Stomach (tissue), 9 donors: ENCODE results near the gene THAP7. TPM values are rescaled to one million over a fixed set of nuclear protein-coding genes. Genes with fewer than 3 reads are reported as not detected.
A peak's percentile ranks its signal among the peaks of the same experiment; 100 is the strongest.

Source experiments
- DNase-seq, 2 donors: peaks; one replicate each; pipeline versions ENCODE4 v3.0.0 to v3.0.0-alpha.2; 2013 to 2019
- H3K27ac ChIP-seq, 5 donors: fragments of 200-600 bp in 4 of 5; sonication (generic) in 4 of 5; one replicate each; pipeline ENCODE4 v1.5.1; 2013 to 2019; ENCODE audit warnings: mild to moderate bottlenecking in 1 of 5, moderate library complexity in 1 of 5
- H3K27me3 ChIP-seq, 3 donors: fragments of 200-600 bp; sonication (generic); one replicate each; pipeline ENCODE4 v1.5.1; 2017 to 2019; ENCODE audit warnings: mixed run types in 1 of 3
- H3K36me3 ChIP-seq, 4 donors: fragments of 200-600 bp; sonication (generic); 1 replicate in 3 of 4; 2 replicates in 1 of 4; pipeline ENCODE4 v1.5.1; 2016 to 2019
- H3K4me1 ChIP-seq, 4 donors: fragments of 200-600 bp; sonication (generic); one replicate each; pipeline ENCODE4 v1.5.1; 2016 to 2019
- H3K4me3 ChIP-seq, 4 donors: fragments of 200-600 bp; sonication (generic) in 3 of 4; one replicate each; pipeline ENCODE4 v1.5.1; 2016 to 2019; ENCODE audit warnings: mild to moderate bottlenecking in 1 of 4
- H3K9me3 ChIP-seq, 4 donors: fragments of 200-600 bp; sonication (generic); one replicate each; pipeline ENCODE4 v1.5.1; 2016 to 2019
- EP300 ChIP-seq: sonication (generic); formaldehyde crosslinking; IDR thresholded peaks from one replicate; pipeline ENCODE4 v1.6.1; 2017; ENCODE audit warnings: antibody characterized with exemption
- POLR2A ChIP-seq, 4 donors: fragments of 450-650 bp; IDR thresholded peaks; one replicate each; pipeline ENCODE4 v1.6.1; 2016; ENCODE audit warnings: antibody characterized with exemption in 4 of 4, control low read depth in 2 of 4, mild to moderate bottlenecking in 1 of 4, moderate library complexity in 1 of 4
- POLR2AphosphoS5 ChIP-seq, 3 donors: sonication (generic); formaldehyde crosslinking; IDR thresholded peaks; one replicate each; pipeline ENCODE4 v1.6.1; 2016; ENCODE audit warnings: antibody characterized with exemption in 3 of 3
- WGBS, 5 donors: extraction: QIAGEN DNeasy Blood & Tissue Kit in 3 of 5; methylation state at CpG; one replicate each; pipeline versions ENCODE4 v1.1.5 to v1.1.7; 2013 to 2018; 5-methylcytosine and 5-hydroxymethylcytosine counted together
- intact Hi-C: fragments of 100-400 bp; cut with DNase I; formaldehyde crosslinking; loops from one replicate; pipeline ENCODE4 v1.15.1; 2023; ENCODE audit warnings: low total_unique reads
- polyA plus RNA-seq, 3 donors: library from polyadenylated mRNA; stranded (reverse); fragments of 200-250 nt; gene quantifications; one replicate each; pipeline ENCODE4 v1.2.3, GENCODE V29; 2013
- total RNA-seq, 5 donors: library from RNA; depleted of rRNA; stranded (reverse); fragments of >200 nt; gene quantifications; one replicate each; pipeline versions ENCODE4 v1.1.0 to v1.2.3, GENCODE V29; 2014 to 2016
- TF ChIP-seq, protein P1 (sequence below), 7 experiments: fragments of 450-650 bp in 4 of 7; fragments of 200-600 bp in 3 of 7; sonication (generic) in 3 of 7; IDR thresholded peaks; one replicate each; pipeline ENCODE4 v1.5.1; 2016 to 2019; ENCODE audit warnings: antibody characterized with exemption in 7 of 7, control low read depth in 2 of 7, mild to moderate bottlenecking in 1 of 7
- donor health status: healthy with polysubstance abuse.
- donor health status: Bipolar disorder and iron deficiency.
- donor health status: healthy.

Gene THAP7
- total and polyA plus RNA-seq, 8 donors = 5.8 to 57.2 (median 42.1) TPM

GRCh38 chr22:20979243-20979809, 22.6 kb downstream of the THAP7 start:
- WGBS, 5 donors = 10 to 30% (median 14%) methylated on average over 15 to 39 of the region's 39 CpGs
- peak; percentile 67 to 95 for DNase-seq
- Histone ChIP-seq H3K4me3 (peak overlapping the region; percentile 18 to 29 (median 28)), H3K36me3 (peaks cover 0 to 9% (median 6%) of the 10 kb centered on the region in 4 donors), H3K27ac (peak overlapping the region in 2 of 5 donors; percentile 7 to 97), H3K4me1 (peaks cover 34 to 48% (median 41%) of the 10 kb centered on the region in 4 donors), H3K9me3 (peaks cover 0 to 10% (median 8%) of the 10 kb centered on the region in 4 donors), H3K27me3 (peaks cover 0 to 11% (median 0%) of the 10 kb centered on the region in 3 donors)
- TF ChIP-seq EP300 (no peak), POLR2A (IDR thresholded peaks at IDR 0.05) (no peak), POLR2AphosphoS5 (IDR thresholded peaks at IDR 0.05) (no peak)
- TF ChIP-seq, protein P1, sequence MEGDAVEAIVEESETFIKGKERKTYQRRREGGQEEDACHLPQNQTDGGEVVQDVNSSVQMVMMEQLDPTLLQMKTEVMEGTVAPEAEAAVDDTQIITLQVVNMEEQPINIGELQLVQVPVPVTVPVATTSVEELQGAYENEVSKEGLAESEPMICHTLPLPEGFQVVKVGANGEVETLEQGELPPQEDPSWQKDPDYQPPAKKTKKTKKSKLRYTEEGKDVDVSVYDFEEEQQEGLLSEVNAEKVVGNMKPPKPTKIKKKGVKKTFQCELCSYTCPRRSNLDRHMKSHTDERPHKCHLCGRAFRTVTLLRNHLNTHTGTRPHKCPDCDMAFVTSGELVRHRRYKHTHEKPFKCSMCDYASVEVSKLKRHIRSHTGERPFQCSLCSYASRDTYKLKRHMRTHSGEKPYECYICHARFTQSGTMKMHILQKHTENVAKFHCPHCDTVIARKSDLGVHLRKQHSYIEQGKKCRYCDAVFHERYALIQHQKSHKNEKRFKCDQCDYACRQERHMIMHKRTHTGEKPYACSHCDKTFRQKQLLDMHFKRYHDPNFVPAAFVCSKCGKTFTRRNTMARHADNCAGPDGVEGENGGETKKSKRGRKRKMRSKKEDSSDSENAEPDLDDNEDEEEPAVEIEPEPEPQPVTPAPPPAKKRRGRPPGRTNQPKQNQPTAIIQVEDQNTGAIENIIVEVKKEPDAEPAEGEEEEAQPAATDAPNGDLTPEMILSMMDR (IDR thresholded peaks at IDR 0.05) = no peak
- intact Hi-C loops = no loop called here

DNA sequence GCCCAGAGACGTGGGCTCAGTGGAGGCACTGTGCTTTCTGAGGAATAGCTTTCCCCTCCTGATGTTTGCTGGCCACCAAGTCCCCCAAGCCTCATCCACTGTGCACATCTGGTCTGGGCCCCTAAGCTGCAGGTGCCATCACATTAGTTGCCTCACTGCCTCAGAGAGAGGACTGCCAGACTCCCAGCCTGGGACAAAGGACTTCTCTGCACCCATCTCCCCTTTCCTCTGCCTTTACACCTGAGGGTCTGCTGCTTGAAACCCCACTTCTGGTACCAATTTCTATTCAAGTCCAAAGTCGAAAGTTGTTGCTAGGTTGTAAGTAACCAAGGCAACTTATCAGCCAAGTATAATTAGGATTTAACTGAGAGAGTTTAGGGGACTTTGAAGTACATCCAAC, 23.5 kb downstream of the THAP7 start:
- H3K27ac ChIP-seq = no peak overlapping the region
- DNase-seq = no peak
- intact Hi-C loops = no loop called here
- peaks cover 0 to 10% (median 8%) of the 10 kb centered on the region in 4 donors for H3K9me3 ChIP-seq
- H3K36me3 ChIP-seq = peaks cover 0 to under 1% (median 0%) of the 10 kb centered on the region in 4 donors
- TF ChIP-seq, protein P1 (IDR thresholded peaks at IDR 0.05) = no peak
- 86 to 94% (median 86%) methylated on average over 2 of the region's 2 CpGs for WGBS, 5 donors
- no peak overlapping the region for H3K4me3 ChIP-seq
- peaks cover 31 to 39% (median 35%) of the 10 kb centered on the region in 4 donors for H3K4me1 ChIP-seq
- peaks cover 0 to 17% (median 0%) of the 10 kb centered on the region in 3 donors for H3K27me3 ChIP-seq

- intact Hi-C loops = no loop called here
- no peak for TF ChIP-seq POLR2AphosphoS5 (IDR thresholded peaks at IDR 0.05)
- TF ChIP-seq EP300 = no peak
- TF ChIP-seq POLR2A (IDR thresholded peaks at IDR 0.05) = no peak
- TF ChIP-seq, protein P1 (IDR thresholded peaks at IDR 0.05) = no peak
- Histone ChIP-seq H3K4me1 (peaks cover 24 to 31% (median 27%) of the 10 kb centered on the region in 4 donors), H3K36me3 (no peaks in the 10 kb centered on the region), H3K27me3 (peaks cover 0 to 17% (median 0%) of the 10 kb centered on the region in 3 donors), H3K9me3 (peaks cover 0 to 10% (median 8%) of the 10 kb centered on the region in 4 donors), H3K27ac (no peak overlapping the region), H3K4me3 (no peak overlapping the region)
- 79 to 91% (median 88%) methylated on average over 13 to 17 of the region's 17 CpGs for WGBS, 5 donors
- DNase-seq = no peak
Observed at GRCh38 chr22:20977516-20978170, 24.3 kb downstream of the THAP7 start.

DNA sequence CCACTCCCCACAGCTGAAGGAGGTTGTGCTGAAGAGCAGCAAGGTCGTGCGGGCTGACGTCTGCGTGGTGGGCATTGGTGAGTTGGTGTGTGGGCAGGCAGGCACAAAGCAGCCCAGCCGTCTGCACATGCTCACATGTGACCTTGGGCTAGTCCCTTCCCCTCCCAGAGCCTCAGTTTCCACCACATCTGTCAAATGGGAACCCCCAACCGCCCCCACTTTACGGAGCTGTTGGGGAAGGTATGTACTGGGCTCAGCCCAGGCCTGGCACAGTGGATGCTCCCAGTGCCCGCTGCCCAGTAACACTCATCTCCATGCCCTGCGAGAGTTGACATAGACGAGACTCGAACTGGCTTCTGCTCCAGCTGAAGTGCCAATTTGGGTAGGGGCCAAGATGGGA, 24.9 kb downstream of the THAP7 start:
- H3K9me3 ChIP-seq = peaks cover 0 to 10% (median 8%) of the 10 kb centered on the region in 4 donors
- TF ChIP-seq, protein P1 (IDR thresholded peaks at IDR 0.05) = no peak
- TF ChIP-seq POLR2A (IDR thresholded peaks at IDR 0.05) (no peak), EP300 (no peak)
- peaks cover 0 to 17% (median 0%) of the 10 kb centered on the region in 3 donors for H3K27me3 ChIP-seq
- peaks cover 24 to 28% (median 25%) of the 10 kb centered on the region in 4 donors for H3K4me1 ChIP-seq
- 71 to 85% (median 80%) methylated on average over 9 to 11 of the region's 11 CpGs for WGBS, 5 donors
- intact Hi-C loops = no loop called here
- H3K4me3 ChIP-seq = no peak overlapping the region
- DNase-seq = no peak
- H3K27ac ChIP-seq = no peak overlapping the region
- no peaks in the 10 kb centered on the region for H3K36me3 ChIP-seq
